GM19328 (cell line): ENCODE data around the gene SSH2.

ENCODE experiments used
- ATAC-seq: cut with Tn5 transposase; IDR thresholded peaks from one replicate; pipeline ENCODE4 v1.9.1; 2021; ENCODE audit warnings: mild to moderate bottlenecking, moderate library complexity; ENCODE audit not compliant: unreplicated experiment

SSH2 gene

DNA sequence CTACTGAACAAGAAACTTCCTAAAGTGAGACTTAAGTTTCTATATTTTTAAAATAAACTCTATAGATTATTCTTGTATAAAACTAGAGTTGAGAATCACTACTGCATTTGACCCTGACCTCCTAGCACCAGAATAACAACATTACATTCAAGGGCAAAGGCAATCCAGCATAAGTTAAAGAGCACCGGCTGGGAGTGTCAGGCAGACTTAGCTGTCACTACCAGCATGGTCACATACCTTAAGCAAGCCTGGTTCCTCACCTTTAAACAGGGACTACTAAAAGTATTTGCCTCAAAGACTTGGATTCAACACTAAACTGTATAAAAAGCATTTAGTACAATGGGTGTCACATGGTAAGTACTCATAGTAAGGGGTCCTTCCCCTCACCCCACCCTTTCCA is 90.4 kb downstream of the SSH2 start:
- no peak for ATAC-seq

DNA sequence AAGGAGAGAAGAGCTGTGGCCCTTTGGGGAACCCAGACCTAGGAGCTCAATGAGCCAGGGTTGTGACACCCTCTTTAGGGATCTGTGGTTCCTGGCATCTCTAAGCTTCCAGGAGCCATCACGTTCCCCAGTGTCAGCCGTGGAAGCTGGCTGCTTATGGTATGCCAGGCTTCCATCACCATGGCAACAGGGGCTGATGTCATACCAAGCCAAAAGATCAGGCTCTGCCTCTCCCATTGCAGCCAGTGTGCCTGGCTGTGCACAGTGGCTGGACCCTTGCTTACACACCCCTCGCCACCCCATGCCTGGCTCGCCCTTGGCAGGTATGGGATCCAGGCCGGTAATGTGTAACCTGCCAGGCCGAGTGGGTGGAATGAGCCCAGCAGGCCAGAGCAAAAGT is 91.1 kb downstream of the SSH2 start:
- no peak for ATAC-seq

DNA sequence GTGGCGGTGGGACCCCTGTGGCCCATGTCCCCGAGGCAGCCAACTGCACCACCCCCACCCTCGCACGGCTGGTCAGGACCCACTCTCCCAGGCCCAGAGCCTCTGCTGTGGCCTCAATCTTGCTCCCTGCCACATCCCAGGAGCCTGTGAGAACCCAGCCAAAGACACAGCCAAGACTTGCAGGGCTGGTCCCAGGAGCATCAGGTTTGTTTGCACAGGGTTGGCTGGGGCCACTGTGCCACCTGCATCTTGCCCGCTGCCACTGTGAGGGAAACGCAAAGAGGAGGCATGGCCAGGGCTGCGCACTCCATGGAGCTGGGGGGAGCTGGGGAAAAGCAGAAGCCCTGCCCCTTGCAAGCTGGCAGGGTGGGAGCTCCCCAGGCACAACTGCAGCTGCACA is 92.5 kb downstream of the SSH2 start:
- no peak for ATAC-seq

DNA sequence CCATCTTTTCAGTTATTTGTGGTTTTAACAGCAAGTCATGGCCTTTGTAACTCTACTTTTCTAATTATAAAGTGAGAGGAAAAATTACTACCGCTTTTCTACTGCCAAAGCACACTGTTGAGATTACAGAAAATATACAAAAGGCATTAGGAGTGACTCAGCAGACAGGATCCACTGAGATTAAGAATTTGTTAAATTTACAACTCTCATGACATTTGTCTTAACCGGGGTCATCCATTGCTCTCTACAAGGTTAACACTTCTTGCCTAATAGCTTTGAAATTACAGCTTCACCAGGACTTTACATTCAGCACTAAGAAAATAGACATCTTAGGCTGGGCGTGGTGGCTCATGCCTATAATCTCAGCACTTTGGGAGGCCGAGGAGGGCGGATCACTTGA is 93.4 kb downstream of the SSH2 start:
- no peak for ATAC-seq

DNA sequence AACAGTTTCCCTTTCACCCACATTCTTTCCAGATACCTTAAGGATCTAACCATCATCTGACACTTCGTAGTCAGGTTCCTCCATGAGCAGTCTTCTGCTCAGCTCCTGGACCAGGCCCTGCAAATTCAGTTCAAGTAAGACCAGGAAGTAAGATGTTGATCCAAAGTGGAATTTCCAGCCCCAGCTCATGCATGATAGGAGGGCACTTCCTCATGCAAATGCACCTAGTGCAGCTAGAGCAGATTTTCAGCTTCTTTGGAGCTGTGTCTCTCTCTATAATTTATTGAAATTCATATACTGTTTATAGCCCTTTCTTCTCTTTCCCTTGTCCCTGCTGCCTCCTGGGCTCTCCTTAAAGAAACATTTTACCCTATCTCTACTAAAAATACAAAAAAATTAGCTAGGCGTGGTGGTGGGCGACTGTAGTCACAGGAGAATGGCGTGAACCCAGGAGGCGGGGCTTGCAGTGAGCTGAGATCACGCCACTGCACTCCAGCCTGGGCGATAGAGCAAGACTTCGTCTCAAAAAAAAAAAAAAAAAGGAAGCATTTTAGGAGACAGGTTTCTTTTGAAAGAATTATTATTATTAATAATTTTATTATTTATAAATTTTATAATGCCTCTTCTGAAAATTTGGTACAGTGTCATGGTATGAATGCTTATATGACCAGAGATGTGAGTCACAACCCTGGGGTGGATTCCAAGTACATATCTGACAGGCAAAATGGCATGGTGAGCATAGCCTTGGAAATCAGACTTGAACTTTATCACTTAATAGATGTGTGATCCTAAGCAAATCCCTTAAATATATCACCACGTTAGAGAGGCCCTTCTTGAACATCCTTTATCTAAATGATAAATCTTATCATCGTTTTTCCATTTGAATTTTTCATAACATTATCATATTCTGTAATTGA is 94.3 kb downstream of the SSH2 start:
- no peak for ATAC-seq

DNA sequence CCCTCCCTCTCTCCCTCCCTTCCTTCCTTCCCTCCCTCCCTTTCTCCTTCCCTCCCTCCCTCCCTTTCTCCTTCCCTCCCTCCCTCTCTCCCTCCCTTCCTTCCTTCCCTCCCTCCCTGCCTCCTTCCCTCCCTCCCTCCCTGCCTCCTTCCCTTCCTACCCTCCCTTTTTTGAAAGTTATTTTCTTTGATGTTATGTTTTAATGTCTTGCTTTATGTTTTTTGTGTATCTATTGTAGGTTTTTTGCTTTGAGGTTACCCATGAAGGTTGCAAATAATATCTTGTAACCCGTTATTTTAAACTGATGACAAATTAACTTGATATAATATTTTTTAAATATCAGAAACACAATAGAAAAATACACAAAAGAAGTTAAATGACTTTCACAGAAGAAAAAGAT is 96.2 kb downstream of the SSH2 start:
- ATAC-seq, result no peak

DNA sequence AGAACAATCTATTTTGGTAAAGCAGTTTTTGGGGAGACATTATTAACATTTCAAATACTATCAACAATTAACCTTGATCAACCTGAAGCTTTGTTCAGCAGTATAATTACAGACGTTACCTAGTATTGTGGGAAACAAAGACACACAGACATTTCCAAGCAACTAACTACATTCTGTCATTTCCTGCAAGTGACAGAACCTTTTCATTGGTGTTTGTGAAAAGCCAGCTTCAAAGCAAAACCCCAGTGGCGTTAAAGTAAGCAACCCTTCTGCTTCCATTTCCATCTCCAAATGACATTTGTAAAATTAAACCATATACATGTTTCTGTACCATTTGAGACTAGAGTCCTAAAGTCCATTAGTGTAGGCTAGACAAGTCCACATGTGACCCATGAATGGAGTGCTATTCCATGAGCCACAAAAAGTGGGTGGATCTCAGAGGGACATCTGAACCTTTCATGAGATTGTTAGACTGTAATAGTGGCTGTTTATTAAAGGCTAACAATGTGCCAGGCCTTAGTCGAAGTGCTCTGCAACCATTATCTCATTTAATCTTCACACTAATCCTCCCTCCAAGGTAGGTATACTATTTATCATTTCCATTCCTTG is 101.2 kb downstream of the SSH2 start:
- no peak for ATAC-seq

DNA sequence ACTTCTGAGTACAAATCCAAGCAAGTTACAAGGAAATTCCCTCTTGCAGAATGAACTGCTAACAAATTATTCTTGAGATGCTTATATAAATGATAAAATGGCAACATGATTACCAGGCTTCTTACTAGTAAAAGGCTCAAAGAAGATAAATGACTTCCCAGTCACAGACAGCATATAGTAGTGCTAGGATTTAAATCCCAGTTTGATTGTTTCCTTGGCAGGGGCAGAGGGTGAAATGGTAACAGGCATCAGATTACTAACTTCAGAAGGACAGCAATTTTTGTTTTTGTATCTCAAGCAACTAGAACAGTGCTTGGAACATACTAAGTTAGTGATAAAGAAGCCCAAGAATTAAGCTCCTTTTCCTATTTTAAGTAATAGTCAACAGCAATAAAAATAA is 102.8 kb downstream of the SSH2 start:
- no peak for ATAC-seq

DNA sequence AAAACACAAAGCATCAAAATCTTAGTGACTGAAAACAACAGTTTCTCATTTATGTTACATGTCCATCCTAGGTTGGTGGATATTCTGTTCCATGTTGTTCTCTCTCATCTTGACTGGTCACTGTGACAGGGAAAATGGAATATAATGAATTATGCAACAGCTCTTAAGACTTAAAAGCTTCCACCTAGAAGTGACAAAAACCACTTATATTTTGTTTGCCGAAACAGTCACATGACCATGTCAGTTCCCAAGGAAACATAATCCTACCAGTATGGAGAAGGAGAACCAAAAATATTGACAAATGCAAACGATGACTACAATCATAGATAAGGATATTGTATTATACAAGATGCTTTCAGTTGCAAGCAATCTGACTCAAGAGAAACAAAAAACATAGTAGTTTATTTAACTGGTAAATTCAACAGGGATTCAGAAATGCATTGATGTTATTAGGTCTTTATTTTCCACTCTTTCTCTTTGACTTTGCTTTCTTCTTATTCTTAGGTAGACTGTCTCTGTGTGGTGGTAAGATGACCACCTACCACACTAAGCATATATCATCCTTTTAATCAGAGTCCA is 103.8 kb downstream of the SSH2 start:
- ATAC-seq, result no peak

DNA sequence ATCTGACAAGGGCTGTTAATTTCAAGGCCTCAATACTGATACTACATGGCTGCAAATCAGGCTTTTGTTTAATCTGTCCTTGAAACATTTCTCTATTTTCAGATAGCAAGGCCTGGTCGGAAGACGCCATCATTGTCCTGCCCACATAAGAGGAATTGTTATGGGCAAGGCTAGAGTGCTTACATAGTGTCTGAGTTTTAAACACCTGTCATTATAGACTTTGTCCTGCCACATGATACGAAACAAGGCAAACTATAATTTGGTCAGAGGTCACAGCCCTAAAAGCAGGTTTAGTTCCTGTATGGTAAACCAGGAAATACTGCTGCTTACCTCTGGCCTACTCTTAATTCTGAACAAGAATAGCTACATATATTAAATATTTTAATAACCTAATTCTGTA is 104.4 kb downstream of the SSH2 start:
- ATAC-seq, result no peak

DNA sequence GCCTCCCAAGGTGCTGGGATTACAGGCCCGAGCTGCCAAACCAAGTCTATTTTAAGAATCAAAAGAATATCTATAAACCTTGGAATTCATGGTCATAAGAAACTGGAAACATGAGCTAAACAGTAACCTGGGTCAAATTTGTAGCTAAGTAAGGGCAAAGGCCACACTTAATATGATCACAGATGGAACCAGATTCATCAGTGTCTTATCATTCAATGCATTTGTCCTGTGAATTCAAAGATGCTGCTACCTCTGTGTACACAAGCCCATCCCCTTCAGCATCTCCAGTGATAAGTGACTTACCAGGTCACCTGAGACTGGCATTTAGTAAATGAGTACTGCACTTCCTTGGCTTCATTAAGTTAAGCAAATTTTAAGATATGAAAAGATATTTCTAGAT is 108.1 kb downstream of the SSH2 start:
- ATAC-seq, result no peak

DNA sequence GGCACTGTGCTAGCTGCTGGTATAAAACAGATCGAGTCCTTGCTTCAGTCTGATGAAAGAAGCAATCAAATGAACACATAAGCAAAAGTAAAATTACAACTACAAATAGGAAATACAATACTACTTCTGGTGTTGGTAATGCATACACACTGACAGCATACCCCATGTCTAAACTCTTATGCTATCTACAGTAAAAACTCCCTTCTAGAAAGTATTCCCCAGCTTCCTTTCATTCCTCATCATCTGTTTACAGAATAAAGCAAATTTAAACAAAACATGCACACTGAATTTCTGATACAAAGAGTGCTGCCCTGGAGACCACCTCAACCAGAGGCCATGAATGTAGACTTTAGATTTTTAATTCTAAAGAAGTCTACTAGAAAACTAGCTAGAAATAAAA is 109.6 kb downstream of the SSH2 start:
- no peak for ATAC-seq

DNA sequence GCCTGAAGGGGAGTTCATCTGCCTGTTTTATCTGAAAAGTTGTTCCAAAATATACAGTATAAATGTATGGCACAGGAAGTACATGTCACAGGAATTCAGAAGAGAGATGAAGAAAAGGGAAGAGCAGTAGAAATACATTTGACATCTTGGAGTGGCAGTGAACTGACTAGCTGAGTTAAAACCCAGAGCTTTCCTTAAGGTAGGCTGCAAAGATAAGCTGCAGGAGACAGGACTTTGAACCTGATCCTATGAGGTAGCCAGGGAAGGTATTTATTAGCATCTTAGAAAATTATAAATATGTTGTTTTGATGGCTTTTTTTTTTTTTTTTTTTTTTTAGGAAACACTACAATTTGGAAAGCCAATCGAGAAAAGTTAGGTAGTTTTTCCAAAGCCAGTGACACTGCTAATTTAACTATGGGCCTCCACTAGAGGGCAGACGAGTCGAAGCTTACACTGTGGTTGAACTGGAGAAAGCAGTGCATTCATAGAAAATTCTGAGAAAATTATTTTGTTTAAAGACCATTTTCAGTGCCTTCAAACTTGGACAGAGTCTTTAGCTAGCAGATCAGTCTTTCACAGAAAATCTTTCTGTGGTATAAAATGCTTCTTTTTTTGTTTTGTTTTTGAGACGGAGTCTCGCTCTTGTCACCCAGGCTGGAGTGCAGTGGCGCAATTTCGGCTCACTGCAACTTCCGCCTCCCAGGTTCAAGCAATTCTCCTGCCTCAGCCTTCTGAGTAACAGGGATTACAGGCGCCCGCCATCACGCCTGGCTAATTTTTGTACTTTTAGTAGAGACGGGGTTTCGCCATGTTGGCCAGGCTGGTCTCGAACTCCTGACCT is 122.3 kb downstream of the SSH2 start:
- no peak for ATAC-seq

DNA sequence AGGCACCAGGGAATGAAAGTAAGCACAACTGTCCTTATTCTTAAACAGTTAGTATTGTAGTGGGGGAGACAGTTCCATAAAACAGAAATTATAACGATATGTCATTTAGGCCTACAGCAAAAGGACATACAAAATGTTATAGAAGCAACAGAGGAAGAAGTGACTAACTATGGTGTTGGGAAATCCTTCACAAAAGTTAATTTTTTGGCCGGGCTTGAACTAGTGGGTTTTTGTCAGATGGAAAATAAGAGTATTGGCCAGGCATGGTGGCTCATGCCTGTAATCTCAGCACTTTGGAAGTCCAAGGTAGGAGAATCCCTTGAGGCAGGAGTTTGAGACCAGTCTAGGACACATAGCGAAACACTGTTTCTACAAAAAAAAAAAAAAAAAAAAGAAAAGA is 127.8 kb downstream of the SSH2 start:
- ATAC-seq, result no peak

DNA sequence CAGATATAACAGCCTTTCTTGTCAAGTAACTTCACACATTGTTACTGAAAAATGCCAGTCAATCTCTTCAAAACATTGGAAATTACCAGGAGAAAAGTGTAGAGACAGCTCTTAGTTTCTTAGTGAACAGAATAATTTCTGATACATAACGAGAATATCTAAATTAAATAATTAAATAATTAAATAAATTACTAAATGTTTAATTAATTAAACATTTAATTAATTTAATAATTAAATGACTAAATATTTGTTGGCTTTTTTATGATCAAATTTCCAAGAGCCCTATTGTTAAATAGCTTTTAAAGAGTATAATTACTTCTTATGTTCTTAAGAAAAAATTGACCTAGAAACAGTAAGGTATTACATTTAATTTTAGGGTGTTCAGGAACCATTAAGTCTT is 129.6 kb downstream of the SSH2 start:
- no peak for ATAC-seq

DNA sequence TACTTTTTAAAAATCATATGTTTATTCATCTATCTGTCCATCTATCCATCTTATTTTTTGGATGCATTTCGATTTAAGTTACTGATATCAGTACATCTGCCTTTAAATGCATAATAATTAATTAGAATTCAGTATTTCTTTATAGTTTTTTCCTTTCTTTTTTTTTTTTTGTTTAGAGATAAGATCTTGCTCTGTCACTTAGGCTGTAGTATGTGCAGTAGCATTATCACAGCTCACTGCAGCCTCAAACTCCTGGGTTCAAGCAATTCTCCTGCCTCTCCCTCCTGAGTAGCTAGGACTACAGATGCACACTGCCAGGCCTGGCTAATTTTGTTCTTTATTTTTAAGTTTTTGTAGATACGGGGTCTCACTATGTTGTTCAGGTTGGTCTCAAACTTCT is 133.4 kb downstream of the SSH2 start:
- no peak for ATAC-seq

DNA sequence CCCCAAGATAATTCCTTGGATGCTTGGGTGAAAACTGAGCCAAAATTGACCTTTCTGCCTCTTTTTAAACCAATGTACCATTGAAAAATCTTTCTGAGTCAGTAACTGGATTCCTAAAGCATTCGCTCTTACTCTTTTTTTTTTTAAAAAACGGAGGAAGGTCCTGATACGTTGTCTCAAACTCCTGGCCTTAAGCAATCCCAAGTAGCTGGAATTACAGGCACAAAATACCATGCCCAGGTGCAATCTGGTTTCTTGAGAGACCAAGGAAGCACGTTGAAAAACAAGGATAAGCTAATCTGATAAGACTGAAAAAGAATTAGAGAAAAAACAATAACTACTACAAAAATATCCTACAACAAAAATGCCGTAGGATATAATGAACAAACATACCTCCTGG is 136.5 kb downstream of the SSH2 start:
- ATAC-seq, result no peak

DNA sequence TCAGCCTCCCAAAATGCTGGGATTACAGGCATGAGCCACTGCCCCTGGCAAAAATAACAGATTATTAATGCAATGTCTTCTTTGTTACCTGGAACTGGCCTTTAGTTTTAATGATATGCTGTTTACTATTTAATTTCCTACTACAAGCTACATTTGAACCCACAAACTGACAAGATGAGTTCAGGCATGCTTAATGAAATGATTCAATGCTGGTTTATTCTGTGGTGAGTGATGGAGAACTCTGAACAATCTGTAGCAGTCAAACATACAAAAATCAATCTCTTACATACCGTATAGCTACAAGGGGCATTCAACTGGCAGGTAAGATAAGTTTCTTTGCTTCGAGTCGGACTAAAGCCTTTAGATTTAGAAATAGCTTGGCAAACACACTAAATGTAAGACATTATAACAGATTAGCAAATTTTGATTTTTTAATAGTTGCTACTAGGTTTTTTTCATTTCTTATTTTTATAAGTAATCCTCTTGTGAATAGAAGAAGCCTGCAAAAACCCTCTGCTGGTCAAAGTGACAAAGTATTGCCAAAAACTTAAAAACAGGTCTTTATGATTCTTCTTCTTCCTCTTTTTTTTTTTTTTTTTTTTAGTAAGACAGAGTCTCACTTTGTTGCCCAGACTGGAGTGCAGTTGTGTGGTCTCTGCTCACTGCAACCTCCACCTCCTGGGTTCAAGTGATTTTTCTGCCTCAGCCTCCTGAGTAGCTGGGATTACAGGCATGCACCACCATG is 138.5 kb downstream of the SSH2 start:
- ATAC-seq, result no peak

DNA sequence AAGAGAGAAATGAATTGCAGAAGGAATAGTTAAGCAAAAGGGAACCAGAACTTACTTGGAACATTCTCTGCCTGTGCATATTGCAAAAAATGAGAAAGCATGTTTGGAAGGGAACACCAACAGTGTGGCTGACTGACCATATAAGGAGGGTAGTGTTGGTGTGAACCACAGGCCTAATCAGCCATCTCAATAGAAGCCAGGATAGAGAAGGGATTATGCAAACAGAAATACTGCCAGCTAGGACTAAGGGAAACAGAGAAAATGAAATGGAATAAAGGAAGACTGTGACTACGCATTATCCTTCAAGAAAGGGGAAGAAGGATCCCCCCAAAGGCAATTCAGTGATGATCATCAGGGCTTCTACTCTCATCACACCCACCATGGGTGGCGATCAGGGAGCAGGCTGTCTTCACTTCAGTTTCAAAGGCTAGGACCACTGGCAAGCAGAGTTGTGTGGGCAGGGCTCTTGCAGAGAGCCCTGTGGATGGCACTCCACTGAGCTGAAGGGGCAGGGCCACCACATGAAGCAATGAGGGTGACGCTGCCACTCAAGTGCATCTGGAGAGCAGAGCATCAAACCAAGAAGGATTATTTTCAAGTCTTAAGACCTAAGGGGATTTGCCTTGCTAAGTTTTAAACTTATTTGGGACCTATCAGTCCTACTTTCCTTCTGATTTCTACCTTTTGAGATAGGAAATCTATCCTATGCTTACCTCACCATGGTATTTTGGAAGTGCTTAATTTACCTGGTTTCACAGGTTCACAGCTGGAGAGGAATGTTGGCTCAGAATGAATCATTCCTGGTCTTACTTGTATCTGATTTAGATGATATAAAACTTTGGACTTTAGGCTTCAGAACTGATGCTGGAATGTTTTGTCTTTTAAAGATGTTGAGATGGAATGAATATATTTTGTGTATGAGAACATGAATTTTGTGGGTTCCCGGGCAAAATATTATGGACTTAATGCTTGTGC is 140.5 kb downstream of the SSH2 start:
- no peak for ATAC-seq

DNA sequence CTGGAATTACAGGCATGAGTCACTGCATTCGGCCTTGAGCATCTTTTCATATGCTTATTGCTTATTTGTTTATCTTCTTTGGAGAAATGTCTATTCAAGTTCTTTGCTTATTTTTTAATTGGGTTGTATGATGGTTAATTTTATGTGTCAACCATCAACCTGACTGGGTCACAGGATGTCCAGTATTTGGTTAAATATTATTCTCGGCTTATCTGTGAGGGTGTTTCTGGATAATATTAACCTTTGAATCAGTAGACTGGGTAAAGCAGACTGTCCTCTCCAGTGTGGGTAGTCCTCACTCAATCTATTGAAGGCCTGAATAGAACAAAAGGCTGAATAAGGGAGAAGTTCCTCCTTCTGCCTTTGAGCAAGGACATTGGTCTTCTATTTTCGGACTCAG is 142.0 kb downstream of the SSH2 start:
- no peak for ATAC-seq
